Measurements from ENCODE around the gene LRRC56. TPM values are rescaled to one million over a fixed set of nuclear protein-coding genes. Genes with fewer than 3 reads are reported as not detected.
A peak's percentile ranks its signal among the peaks of the same experiment; 100 is the strongest.
"Not testable (repeated sequence)": the region's sequence is repeated elsewhere in the genome, so short reads cannot be mapped to it uniquely, and the experiment has no call there.

Gene LRRC56
- polyA plus RNA-seq, 1 donor: 3.5 TPM

- DNase-seq: no peak
Measured at GRCh38 chr11:501001-501682, 36.2 kb upstream of the LRRC56 start.

DNA sequence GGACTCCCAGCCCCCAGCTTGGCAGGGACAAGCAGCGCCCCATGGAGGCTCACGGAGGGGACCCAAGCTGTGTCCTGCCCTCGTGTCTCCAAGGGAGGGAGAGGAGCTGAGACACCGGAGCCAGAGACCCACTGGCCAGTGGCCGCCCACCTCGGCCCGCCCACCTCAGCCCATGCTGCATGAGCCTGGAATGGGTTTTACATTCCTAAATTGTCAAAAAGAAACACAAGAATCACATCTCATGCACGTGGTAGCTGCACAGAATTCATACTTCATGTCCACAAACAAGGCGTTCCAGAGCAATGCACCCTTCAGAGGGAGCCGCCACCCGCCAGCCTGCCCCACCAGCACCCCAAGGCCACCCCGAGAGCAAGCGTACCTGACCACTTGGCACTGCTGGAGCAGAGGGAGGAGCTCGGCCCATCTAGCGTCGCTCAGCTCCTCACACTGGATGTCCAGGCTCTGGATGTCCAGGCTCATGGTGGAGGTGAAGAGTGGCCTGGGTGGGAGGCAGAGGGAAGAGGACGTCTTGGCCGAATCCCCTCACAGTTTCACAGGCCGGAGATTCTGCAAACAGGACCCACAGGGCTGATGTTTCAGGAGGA is 35.5 kb upstream of the LRRC56 start:
- no peak for DNase-seq

DNA sequence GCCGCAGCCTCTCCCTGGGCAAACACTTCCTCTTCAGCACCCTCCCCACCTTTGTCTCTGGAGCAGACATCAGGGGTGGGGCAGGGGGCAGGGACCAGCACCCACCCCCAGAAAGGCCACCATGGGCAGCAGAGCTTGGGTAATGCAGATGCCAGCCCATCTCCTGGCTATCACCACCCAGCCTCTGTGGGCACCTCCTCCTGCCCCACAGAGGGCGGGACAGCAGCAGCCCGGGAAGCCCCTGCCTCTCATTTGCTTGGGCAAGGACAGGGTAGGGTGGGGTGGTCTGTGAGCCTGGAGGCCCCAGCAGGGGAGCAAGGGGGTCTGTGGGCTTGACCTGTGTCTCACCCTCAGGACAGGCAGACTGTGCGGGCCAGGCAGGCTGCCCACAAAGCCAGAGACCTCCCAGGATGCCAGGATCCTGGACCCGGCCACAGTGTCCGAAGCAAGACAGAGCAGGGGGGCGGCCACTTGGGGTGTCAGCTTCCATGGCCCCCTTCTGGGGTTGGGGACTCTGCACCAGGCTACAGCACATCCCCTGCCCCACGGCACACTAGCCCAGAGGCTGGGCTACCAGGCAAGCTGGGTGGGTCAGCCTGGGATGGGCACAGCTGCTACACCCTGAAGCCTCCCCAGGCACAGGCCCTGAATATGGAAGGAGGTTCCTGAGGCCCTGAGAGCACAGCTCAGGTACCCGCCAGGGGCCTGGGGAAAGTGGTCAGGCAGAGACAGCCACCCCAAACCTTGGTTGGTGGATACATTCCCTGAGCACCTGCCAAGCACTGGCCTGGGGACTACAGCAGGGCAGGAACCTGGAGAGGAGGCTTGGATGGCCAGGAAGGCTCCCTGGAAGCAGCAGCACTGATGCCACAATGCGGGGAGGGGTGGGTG is 34.8 kb upstream of the LRRC56 start:
- DNase-seq: no peak

DNA sequence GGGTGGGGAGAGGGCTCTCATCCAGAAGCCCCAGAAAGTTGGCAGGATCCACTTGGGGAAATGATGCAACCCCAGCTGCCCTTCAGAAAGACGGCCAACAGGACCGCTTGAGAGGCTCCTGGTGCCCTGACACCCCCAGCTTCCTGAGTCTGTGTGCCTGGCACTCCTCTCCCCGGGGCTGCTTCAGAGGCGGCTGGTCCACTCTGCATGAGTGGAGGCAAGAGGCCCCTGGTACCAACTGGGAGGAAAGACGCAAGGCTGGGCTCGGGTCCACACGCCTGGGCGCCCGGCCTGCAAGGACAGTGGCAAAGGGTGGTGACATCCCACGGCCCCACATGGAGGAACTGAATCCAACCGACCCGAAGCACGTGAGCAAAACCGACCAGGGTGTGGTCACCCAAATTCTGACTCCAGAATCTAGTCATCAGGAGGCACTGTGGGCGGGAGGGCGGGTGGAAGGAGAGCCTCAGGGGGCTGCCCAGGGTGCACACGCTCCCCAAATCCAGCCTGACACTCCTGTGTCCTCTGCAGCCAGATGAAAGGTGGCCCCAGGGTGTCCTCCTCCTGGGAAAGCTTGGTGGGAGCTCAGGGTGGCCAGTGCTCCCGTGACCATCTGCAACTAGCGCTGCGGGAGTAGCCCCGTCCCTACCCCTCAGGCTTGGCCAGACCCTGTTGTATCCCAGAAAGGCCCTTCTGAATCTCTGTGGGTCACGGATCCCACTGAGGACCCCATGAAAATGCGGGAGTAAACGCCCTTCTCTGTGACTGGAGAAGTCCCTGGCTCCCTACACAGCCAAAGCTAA is 33.9 kb upstream of the LRRC56 start:
- DNase-seq: no peak

DNA sequence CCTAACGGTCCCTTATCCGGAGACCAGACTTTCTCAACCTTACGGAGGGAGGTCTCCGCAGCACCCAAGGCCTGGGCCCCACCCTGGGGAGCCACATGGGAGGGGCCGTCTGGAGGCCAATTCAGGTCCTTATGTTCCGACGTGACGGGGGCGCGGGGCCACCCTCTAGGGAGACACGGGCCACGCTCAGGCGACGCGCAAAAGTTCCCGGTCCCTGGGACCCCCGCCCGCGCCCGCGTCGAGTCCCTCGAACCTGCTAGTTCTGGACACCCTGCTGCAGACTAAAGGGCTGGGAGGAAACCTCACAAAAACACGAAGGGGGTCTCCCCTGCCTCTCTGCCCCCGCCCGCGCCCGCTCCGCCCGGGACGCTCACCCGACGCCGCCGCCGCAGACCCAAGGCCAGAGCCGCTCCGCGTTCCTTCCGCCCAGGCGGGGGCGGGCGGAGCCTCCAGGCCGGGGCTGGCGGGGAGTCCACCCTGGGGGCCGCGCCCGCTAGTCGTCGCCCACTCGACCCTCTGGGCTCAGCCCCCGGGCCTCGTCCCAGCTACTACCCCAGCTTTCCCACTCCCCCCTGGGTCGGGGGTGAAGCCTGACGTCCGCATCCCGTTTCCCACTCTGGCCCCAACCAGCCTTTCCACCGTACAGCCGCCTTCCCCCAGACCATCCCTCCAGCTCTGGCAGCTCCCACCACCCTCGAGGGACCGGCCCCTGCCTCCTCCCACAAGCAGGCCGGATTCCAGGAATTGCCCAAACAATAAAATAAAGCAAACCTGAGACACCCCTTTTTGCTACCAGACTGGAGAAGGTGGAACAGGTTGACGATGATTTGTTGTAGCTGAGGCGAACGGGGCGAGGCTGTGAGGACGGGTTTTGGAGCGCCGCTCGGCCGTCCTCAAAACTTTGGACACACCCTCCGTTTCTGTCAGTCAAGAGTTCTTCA is 33.0 kb upstream of the LRRC56 start:
- DNase-seq: peak; percentile 37

DNA sequence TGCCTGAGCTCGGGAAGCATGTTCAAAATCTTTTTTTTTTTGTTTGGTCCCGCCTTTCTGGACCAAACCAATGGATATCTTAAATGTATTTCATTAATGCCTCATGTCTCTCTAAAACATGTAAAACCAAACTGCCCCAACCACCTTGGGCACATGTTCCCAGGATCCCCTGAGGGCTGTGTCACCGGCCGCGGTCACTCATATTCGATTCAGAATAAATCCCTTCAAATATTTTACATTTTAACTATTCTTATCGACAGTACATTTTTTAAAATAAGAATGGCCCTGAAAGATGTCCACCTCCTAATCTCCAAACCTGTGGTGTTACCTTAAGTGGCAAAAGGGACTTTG is 32.4 kb upstream of the LRRC56 start:
- no peak for DNase-seq

DNA sequence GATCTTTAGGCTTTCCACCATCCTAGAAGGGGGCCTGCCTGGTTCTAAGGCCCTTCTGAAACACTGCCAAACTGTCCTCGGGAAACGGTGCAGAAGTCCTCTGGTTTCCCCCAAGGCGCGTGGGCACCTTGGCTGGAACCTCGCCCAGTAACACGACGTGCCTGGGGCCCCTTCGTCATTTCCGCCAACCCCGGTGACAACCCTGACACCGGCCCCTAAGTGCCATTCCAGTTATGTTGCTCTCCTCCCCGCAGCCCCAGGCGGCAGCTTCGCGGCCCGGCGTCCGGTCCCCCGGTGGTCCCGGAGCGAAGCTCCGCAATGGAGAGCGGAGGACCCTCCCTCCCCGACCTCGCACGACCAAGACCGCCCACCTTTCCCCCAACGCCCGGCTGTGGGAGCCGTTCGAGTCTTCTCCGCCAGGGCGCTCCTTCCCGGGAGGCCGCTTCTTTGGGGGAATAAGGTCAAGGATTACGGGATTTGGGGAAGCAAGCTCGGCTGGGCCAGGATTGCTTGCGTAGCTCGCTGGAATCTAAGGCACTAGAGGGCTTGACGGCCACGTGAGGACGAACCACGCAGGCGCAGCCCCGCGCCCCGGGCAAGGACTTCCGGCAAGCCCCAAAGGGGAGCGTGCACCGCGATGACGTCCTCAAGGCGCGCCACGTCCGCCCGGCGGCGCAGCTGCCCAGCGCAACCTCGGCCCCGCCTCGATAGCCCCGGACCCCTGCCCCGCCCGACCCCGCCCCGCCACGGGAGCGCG is 30.9 kb upstream of the LRRC56 start:
- DNase-seq: peak; percentile 94

- DNase-seq: peak; percentile 91
Measured at GRCh38 chr11:506995-507726, 30.2 kb upstream of the LRRC56 start, which contains the start of gene RNH1. TSS of gene RNH1 (minus strand) at chr11:507242. CDS start at chr11:502162, 5,080 bp downstream.

DNA sequence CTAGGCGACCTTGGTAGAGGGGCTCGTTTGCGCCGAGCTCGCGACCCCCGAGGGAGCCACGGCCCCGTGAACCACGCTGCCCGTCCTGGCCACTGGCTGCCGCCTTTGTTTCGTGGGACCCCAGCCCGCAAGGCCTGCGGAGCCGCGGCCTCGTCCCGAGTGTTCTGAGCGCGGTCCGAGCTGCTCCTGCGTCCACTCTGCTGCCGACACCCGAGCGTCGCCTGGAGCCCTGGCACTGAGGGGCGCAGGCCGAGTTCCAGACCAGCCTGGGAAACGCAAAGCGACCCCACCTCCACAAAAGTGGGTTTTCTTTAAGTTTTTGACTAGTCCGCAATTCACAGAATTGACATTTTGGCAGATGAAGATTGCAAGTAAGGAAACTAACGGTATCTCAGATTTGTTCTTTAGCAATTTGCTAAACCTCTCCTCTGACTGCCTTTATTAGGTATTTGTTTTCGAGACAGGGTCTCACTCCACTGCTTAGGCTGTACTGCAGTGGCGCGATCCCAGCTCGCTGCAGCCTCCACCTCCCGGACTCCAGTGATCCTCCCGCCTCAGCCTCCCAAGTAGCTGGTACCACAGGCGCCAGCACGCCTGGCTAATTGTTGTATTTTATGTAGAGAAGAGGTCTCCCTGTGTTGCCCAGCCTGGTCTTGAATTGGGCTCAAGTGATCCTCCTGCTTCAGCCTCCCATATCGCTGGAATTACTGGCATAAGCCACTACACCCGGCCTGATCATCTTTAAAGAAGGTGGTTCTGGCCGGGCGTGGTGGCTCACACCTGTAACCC is 29.4 kb upstream of the LRRC56 start:
- DNase-seq: no peak

DNA sequence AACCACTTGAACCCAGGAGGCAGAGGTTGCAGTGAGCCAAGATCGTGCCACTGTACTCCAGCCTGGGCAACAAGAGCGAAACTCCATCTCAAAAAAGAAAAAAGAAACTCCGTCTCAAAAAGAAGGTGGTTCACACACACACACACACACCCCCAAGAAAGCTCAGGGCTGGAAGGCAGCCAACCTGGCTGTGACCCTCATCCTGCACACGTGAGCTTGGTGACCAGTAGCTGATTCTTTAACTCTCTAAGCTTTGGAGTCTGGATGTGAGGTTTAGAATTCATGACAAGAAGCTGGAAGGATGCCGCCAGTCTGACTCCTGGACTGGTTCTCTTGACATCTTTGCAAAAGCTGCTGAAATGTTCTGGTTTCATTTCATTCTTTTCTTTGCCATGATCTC is 28.4 kb upstream of the LRRC56 start:
- no peak for DNase-seq

GRCh38 chr11:512761-513595 is 24.3 kb upstream of the LRRC56 start:
- DNase-seq: no peak

DNA sequence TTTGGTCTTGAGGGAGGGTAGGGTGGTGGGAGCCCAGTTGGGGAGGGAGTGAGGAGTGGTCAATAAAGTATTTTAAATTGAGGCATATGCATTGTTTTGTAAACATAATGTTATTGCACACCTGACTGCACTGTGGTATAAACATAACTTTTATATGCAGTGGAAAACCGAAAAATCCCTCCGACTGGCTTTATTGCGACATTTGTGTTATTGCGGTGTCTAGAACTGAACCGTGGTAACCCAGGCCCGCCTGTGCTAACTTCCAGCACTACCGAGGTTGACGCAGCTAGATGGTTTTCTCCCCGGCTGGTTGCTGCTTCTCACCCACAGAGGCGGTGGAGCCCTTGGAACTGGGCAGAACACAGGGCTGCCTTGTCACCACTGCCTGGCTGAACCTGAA is 22.7 kb upstream of the LRRC56 start:
- no peak for DNase-seq

DNA sequence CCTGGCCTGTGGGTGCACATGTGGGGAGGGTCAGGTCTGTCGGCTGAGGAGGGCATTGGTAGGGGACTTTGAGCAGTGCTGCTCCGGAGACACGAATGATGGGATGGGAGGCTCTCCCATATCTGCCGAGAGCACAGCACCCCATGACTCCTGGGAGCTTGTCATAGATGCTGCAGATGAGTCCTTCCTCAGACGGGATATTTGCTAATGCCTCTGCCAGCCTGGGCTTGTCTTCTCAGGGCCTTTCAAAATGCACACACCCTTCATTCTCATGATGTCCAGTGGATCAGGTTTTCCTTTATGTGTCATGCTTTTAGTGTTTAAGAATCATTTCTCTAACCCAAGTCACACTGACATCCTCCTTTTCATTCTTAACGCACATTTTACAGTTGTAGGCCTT is 22.2 kb upstream of the LRRC56 start:
- no peak for DNase-seq

DNA sequence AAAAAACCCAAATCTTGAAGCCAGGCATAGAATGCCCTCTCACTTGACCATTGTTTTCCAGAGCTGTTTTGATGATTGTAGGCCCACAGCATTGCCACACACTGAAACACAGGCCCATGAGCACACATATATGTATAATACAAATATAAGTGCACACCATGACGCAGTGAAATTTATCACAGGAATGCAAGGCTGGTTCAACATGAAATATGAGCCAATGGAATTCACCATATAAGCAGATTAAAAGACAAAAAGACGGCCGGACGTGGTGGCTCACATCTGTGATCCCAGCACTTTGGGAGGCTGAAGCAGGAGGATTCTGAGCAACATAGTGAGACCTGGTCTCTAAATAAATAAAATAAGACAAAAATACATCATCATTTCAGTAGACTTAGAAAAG is 20.9 kb upstream of the LRRC56 start:
- no peak for DNase-seq

DNA sequence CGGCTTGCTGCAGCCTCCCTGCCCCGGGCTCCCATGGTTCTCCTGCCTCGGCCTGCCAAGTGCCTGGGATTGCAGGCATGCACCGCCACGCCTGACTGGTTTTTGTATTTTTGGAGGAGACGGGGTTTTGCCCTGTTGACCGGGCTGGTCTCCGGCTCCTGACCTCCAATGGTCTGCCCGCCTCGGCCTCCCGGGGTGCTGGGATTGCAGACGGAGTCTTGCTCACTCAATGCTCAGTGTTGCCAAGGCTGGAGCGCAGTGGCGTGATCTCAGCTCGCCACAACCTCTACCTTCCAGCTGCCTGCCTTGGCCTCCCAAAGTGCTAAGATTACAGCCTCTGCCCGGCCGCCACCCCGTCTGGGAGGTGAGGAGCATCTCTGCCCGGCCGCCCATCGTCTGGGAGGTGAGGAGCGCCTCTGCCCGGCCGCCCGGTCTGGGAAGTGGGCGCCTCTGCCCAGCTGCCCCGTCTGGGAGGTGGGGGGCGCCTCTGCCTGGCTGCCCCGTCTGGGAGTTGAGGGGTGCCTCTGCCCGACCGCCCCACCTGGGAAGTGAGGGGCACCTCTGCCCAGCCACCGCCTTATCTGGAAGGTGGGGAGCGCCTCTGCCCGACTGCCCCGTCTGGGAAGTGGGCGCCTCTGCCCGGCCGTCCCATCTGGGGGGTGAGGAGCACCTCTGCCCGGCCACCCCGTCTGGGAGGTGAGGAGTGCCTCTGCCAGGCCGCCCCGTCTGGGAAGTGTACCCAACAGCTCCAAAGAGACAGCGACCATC is 20.2 kb upstream of the LRRC56 start:
- not testable (repeated sequence) for DNase-seq

GRCh38 chr11:518463-519202 is 18.7 kb upstream of the LRRC56 start:
- peak; percentile 64 for DNase-seq

All from left kidney (tissue), 2 donors.